Activated CD4-positive, alpha-beta T cell treated with anti-CD3 and anti-CD28 coated beads, Interleukin-10, Interleukin-2, amounts not matched to agents 100 ng/mL and 50 ng/mL, durations not matched to agents 16 hours and 8 hours (primary cell): ENCODE measurements around the gene ANKFN1.

ENCODE experiments used
- DNase-seq: peaks from one replicate; pipeline ENCODE4 v3.0.0-alpha.2; 2020

Gene ANKFN1

GRCh38 chr17:56449176-56449575, 295.9 kb downstream of the ANKFN1 start:
- no peak for DNase-seq

- DNase-seq = no peak
These were observed 298.4 kb downstream of the ANKFN1 start for GRCh38 chr17:56451629-56452028.

- DNase-seq = no peak
These were observed 299.2 kb downstream of the ANKFN1 start for GRCh38 chr17:56452461-56452860.

- no peak for DNase-seq
These were observed 304.2 kb downstream of the ANKFN1 start for GRCh38 chr17:56457501-56457900.

- no peak for DNase-seq
These were observed 312.6 kb downstream of the ANKFN1 start for GRCh38 chr17:56465886-56466285.

- DNase-seq = no peak
These were observed 315.6 kb downstream of the ANKFN1 start for GRCh38 chr17:56468840-56469239.

- DNase-seq = no peak
These were observed 318.4 kb downstream of the ANKFN1 start for GRCh38 chr17:56471696-56472095.

GRCh38 chr17:56475116-56475515, 321.8 kb downstream of the ANKFN1 start:
- DNase-seq = no peak

- DNase-seq = peak; percentile 19
These were observed 325.7 kb downstream of the ANKFN1 start for GRCh38 chr17:56478836-56479447.

- no peak for DNase-seq
These were observed 327.2 kb downstream of the ANKFN1 start for GRCh38 chr17:56480501-56480900.

GRCh38 chr17:56481659-56482058, 328.4 kb downstream of the ANKFN1 start:
- DNase-seq = no peak

GRCh38 chr17:56482229-56482628, 329.0 kb downstream of the ANKFN1 start:
- no peak for DNase-seq

- no peak for DNase-seq
These were observed 333.5 kb downstream of the ANKFN1 start for GRCh38 chr17:56486732-56487131.

- no peak for DNase-seq
These were observed 335.5 kb downstream of the ANKFN1 start for GRCh38 chr17:56488800-56489199.

- DNase-seq = no peak
These were observed 336.7 kb downstream of the ANKFN1 start for GRCh38 chr17:56489980-56490379.

GRCh38 chr17:56495556-56495955, 342.3 kb downstream of the ANKFN1 start:
- DNase-seq = no peak

- DNase-seq = no peak
These were observed 343.9 kb downstream of the ANKFN1 start for GRCh38 chr17:56497132-56497531.

GRCh38 chr17:56499799-56500388, 346.6 kb downstream of the ANKFN1 start:
- DNase-seq = peak; percentile 27

- DNase-seq = no peak
These were observed 348.9 kb downstream of the ANKFN1 start for GRCh38 chr17:56502120-56502654.

GRCh38 chr17:56505154-56505756, 352.0 kb downstream of the ANKFN1 start:
- peak; percentile 4 for DNase-seq

GRCh38 chr17:56506349-56506748, 353.1 kb downstream of the ANKFN1 start:
- DNase-seq = no peak

- DNase-seq = no peak
These were observed 357.5 kb downstream of the ANKFN1 start for GRCh38 chr17:56510554-56511342.

GRCh38 chr17:56514264-56514663, 361.0 kb downstream of the ANKFN1 start:
- no peak for DNase-seq
